ENCODE data around the gene CAMTA1.

GRCh38 chr1:7669559-7670311, 884.5 kb downstream of the CAMTA1 start:
- TF ChIP-seq POLR2A (IDR thresholded peaks at IDR 0.05; ENCODE audit: low read length) (no peak), GATA1 (IDR thresholded peaks at IDR 0.05; ENCODE audit: low read depth, low read length) (no peak)

Data from erythroblast (primary cell).